NT2/D1 (cell line): ENCODE measurements around the gene UPP1.

Experiments
- DNase-seq: peaks from one replicate; pipeline ENCODE4 v3.0.0-alpha.2; 2011; ENCODE audit warnings: low read depth, low spot score
- H3K27me3 ChIP-seq: 2 replicates; pipeline ENCODE4 v1.6.0; 2011; ENCODE audit warnings: mild to moderate bottlenecking; ENCODE audit not compliant: insufficient read length, insufficient read depth
- H3K36me3 ChIP-seq: 2 replicates; pipeline ENCODE4 v1.6.1; 2011; ENCODE audit warnings: mild to moderate bottlenecking, low read length, mixed read lengths; ENCODE audit not compliant: insufficient read depth, insufficient read length
- H3K4me1 ChIP-seq: 2 replicates; pipeline ENCODE4 v1.5.1; 2011; ENCODE audit not compliant: insufficient read depth, insufficient read length
- H3K4me3 ChIP-seq: 2 replicates; pipeline ENCODE4 v1.5.1; 2011; ENCODE audit warnings: low read depth; ENCODE audit not compliant: insufficient read length
- H3K9ac ChIP-seq: 2 replicates; pipeline ENCODE4 v1.6.0; 2011; ENCODE audit warnings: low read depth; ENCODE audit not compliant: insufficient read length
- H3K9me3 ChIP-seq: 2 replicates; pipeline ENCODE4 v1.5.1; 2011; ENCODE audit warnings: mild to moderate bottlenecking, low read length; ENCODE audit not compliant: insufficient read depth
- SUZ12 ChIP-seq: IDR thresholded peaks from 2 replicates; pipeline ENCODE4 v1.6.1; 2011; ENCODE audit not compliant: insufficient read length, insufficient read depth; ENCODE audit errors: extremely low read depth
- YY1 ChIP-seq: IDR thresholded peaks from 2 replicates; pipeline ENCODE4 v1.6.1; 2011; ENCODE audit not compliant: insufficient read length, insufficient read depth
- ZNF274 ChIP-seq: IDR thresholded peaks from 2 replicates; pipeline ENCODE4 v1.6.1; 2011; ENCODE audit warnings: mild to moderate bottlenecking, low read depth, low read length

Gene UPP1

DNA sequence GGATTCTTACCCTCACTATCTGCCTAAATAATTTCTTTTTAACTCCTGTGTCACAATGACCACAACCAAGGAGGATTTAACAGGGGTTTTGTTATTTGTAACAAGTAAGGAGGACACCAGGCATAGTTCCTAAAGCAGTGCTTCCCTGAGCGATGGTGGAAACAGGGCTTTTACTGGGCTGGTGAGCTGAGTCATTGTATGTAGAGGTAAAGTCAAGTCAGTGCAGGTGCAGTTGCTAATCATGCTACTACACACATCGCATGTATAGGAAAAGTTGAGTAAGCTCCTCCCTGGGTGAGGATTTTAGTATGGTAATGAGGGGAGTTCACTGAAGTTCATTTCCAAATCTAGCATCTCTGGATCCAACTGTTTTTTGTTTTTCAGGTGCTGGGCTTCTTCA is 59.2 kb downstream of the UPP1 start:
- no peaks in the 10 kb centered on the region for H3K27me3 ChIP-seq
- no peak for TF ChIP-seq ZNF274
- TF ChIP-seq SUZ12 = no peak
- no peak for TF ChIP-seq YY1
- peaks cover 15% of the 10 kb centered on the region; the same call in 1 of the 2 replicates for H3K9me3 ChIP-seq
- no peak for DNase-seq
- no peak overlapping the region for H3K4me3 ChIP-seq
- no peak overlapping the region for H3K9ac ChIP-seq
- H3K4me1 ChIP-seq = no peaks in the 10 kb centered on the region
- H3K36me3 ChIP-seq = no peaks in the 10 kb centered on the region

DNA sequence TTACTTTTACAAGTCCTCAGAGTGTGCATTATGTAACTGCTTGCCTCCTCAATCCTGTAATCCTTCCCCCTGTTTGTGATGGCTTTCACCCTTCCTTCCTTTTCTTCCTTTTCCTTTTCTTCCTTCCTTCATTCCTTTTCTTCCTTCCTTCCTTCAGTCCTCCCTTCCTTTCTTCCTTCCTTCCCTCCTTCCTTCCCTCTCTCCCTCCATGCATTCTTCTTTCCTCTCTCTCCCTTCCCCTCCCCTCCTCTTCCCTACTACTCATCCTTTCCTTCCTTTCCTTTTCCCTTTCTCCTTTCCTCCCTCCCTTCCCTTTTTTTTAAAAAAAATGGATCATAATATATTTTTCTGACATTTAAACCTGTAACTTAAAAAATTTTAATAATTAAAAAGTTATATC is 60.0 kb downstream of the UPP1 start:
- no peaks in the 10 kb centered on the region for H3K4me1 ChIP-seq
- H3K9me3 ChIP-seq = peaks cover 7% of the 10 kb centered on the region; the same call in 1 of the 2 replicates
- H3K4me3 ChIP-seq = no peak overlapping the region
- H3K9ac ChIP-seq = no peak overlapping the region
- no peak for DNase-seq
- H3K36me3 ChIP-seq = no peaks in the 10 kb centered on the region
- H3K27me3 ChIP-seq = no peaks in the 10 kb centered on the region
- TF ChIP-seq SUZ12 = no peak
- TF ChIP-seq ZNF274 = no peak
- TF ChIP-seq YY1 = no peak

DNA sequence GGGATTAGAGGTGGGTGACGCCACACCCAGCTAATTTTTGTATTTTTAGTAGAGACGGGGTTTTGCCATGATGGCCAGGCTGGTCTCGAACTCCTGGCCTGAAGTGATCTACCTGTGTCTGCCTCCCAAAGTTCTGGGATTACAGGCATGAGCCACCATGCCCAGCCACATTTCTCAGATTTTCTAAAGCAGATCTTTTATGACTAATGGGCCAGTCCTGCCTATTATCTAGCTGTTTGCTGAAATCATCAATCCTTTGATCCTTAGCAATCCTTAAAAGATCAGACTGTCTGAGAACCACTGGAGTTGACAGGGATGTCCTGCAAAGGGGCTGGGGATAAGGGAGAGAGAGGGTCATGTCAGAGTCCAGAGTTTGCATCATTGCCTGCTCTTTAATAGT is 61.0 kb downstream of the UPP1 start:
- no peaks in the 10 kb centered on the region for H3K4me1 ChIP-seq
- DNase-seq = no peak
- no peaks in the 10 kb centered on the region for H3K27me3 ChIP-seq
- H3K9ac ChIP-seq = no peak overlapping the region
- TF ChIP-seq SUZ12 = no peak
- no peak for TF ChIP-seq YY1
- TF ChIP-seq ZNF274 = no peak
- no peaks in the 10 kb centered on the region for H3K9me3 ChIP-seq
- H3K4me3 ChIP-seq = no peak overlapping the region
- H3K36me3 ChIP-seq = no peaks in the 10 kb centered on the region

DNA sequence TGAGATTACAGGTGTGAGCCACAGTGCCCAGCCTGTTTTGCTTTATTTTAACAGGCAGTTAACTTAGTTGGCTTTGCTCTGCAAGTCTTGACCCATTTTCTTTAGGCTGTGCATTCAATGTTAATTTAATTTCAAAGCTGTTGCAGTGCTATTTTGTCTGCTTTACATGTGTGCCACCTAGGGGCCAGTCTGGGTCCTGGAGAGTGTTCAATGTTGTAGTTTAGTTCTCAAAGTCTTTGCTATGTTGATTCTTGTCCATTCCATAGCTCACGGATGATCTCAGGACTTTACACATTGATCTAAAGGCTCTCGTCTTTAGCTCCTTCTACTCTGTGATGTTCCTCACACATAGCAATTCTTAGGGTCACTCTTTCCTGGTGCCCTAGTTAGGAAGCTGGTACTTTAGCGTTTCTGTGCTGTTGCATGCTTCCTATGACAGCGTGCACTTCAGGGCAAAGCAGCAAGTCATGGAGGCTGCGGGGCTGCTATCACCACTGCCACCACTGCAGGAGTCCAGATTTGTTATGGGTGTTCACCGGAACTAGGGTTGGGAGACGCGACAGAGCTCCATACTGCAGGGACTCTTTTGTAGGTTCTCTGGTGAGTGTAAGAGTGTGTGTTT is 65.8 kb downstream of the UPP1 start:
- Histone ChIP-seq H3K27me3 (no peaks in the 10 kb centered on the region), H3K9ac (no peak overlapping the region), H3K4me3 (no peak overlapping the region), H3K4me1 (no peaks in the 10 kb centered on the region), H3K36me3 (no peaks in the 10 kb centered on the region), H3K9me3 (no peaks in the 10 kb centered on the region)
- TF ChIP-seq YY1 = no peak
- no peak for TF ChIP-seq ZNF274
- no peak for TF ChIP-seq SUZ12
- peak; percentile 39 for DNase-seq
